Activated naive CD4-positive, alpha-beta T cell treated with anti-CD3 and anti-CD28 coated beads, Interleukin-2, amount 50 U/mL, for 72 hours (primary cell): Measurements from ENCODE around the gene IER3. TPM values are rescaled to one million over a fixed set of nuclear protein-coding genes. Genes with fewer than 3 reads are reported as not detected.

Source experiments
- ATAC-seq, 2 donors: fragments of 150-1000 bp; cut with Tn5 transposase; 2 replicates each; pipeline ENCODE4 v1.10.0; 2021; ENCODE audit warnings: mild to moderate bottlenecking in 2 of 2, moderate library complexity in 2 of 2
- DNase-seq, 2 donors: peaks; one replicate each; pipeline ENCODE4 v3.0.0; 2021 to 2022; ENCODE audit warnings: low spot score in 2 of 2
- H3K27ac Mint-ChIP-seq, 2 donors: one replicate each; pipeline ENCODE4 v1.8.0; 2022; ENCODE audit warnings: mild to moderate bottlenecking in 2 of 2, mixed read lengths in 2 of 2
- H3K36me3 Mint-ChIP-seq, 2 donors: one replicate each; pipeline ENCODE4 v1.8.0; 2022; ENCODE audit warnings: mixed read lengths in 2 of 2
- H3K9me3 Mint-ChIP-seq, 2 donors: one replicate each; pipeline ENCODE4 v1.8.0; 2022; ENCODE audit warnings: mixed read lengths in 2 of 2
- total RNA-seq, 2 donors: library from RNA; stranded (reverse); gene quantifications; one replicate each; pipeline ENCODE4 v1.2.3, GENCODE V29; 2022

The IER3 gene, protein sequence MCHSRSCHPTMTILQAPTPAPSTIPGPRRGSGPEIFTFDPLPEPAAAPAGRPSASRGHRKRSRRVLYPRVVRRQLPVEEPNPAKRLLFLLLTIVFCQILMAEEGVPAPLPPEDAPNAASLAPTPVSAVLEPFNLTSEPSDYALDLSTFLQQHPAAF
- total RNA-seq = 100 to 1,000 TPM in 1 of 2 donors, 10 to 100 TPM in 1; 70.0 to 279 TPM

DNA sequence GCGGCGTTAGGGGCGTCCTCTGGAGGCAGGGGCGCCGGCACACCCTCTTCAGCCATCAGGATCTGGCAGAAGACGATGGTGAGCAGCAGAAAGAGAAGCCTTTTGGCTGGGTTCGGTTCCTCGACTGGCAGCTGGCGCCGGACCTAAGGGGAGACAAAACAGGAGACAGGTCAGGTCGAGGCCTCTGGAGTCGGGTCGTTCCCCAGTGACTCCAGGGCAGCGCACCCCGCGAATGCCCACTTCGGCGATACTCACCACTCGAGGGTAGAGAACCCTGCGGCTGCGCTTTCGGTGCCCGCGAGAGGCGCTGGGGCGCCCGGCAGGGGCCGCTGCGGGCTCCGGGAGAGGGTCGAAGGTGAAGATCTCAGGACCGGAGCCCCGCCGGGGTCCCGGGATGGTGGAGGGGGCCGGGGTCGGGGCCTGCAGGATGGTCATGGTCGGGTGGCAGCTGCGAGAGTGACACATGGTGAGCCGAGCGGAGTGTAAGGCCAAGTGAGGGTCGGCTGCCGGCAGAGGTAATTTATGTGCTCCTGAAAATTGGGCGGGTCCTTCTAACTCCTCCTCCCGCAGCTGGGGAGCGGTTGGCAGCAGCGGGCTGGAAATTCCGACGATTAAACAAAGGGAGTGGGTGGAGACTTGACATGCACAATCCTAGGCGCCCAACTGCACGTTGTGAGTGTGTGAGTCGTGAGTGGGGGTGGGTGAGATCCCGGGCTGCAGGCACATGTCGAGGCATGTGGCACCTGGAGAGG, at the start of gene IER3:
Gene IER3, minus strand, starts transcription at position 494 of the 752 bp plus-strand sequence. Its CDS starts 29 bp downstream, at position 465.
- ATAC-seq = peak; percentile 50 to 62
- Mint-ChIP-seq H3K9me3 (no peaks in the 10 kb centered on the region), H3K27ac (peak within 1 kb of the TSS; percentile 95 to 97), H3K36me3 (peaks cover 41 to 43% of the 10 kb centered on the region in 2 donors)
- peak; percentile 82 to 94 for DNase-seq

DNA sequence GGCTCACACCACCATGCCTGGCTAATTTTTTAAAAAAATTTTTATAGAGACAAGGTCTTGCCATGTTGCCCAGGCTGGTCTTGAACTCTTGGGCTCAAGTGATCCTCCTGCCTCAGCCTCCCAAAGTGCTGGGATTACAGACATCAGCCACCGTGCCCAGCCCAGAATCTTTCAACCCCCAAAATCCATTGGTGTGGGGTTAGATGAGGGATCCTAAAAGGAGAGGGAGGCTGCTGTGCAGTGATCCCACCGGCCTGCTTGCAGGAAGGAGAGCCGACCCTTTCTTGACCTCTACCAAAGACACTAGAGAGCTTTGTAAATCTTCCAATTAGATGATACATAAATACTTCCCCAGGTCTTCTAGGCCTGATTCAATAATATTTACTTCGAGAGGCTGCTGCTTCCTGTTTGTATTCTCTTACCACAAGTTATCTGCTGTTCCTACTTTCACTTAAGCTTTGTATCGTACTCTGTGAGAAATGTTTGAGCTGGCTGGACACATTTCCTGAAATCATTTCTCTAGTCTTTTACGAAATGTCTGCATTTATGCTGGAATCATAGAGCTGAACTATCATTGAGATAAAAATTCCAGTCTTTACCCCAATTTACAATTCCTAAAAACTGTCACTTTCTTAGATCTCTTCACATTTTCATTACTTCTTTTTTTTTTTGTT, 49.3 kb upstream of the IER3 start:
- Mint-ChIP-seq H3K36me3 (peaks cover 6 to 7% of the 10 kb centered on the region in 2 donors), H3K27ac (peak overlapping the region; percentile 87 to 97), H3K9me3 (peaks cover 0 to 4% of the 10 kb centered on the region in 2 donors)
- no peak for DNase-seq
- ATAC-seq = peak; percentile 57 to 77

DNA sequence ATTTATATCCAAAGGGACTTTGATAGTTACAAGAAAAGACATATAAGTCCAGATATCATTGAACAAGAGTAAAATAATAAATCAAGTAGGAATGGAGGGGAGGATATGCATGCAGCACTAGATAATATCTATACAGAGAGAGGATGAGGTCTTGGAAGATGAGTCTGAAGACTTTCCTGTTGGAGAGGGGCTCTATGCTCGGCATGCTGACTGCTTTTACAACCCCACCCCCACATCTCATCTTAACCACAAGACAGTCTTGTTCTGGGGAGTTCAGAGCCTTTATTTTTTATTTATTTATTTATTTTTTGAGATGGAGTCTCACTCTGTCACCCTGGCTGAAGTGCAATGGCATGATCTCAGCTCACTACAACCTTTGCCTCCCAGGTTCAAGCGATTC, 48.4 kb upstream of the IER3 start:
- Mint-ChIP-seq H3K36me3 (peaks cover 2 to 6% of the 10 kb centered on the region in 2 donors), H3K9me3 (peaks cover 0 to 4% of the 10 kb centered on the region in 2 donors), H3K27ac (peak overlapping the region; percentile 56 to 87)
- DNase-seq (no peak), ATAC-seq (no peak)

- Mint-ChIP-seq H3K36me3 (peaks cover 0 to 6% of the 10 kb centered on the region in 2 donors), H3K9me3 (peaks cover 0 to 4% of the 10 kb centered on the region in 2 donors), H3K27ac (no peak overlapping the region)
- DNase-seq (no peak), ATAC-seq (peak in 1 of 2 donors; percentile 18)
These were observed 46.5 kb upstream of the IER3 start for GRCh38 chr6:30790724-30791383.

- H3K36me3 Mint-ChIP-seq = no peaks in the 10 kb centered on the region
- DNase-seq (no peak), ATAC-seq (no peak)
- H3K27ac Mint-ChIP-seq = peak overlapping the region in 1 of 2 donors; percentile 90
- H3K9me3 Mint-ChIP-seq = no peaks in the 10 kb centered on the region
These were observed 45.3 kb upstream of the IER3 start for GRCh38 chr6:30789606-30790005.

- ATAC-seq (peak; percentile 53 to 71), DNase-seq (no peak)
- Mint-ChIP-seq H3K27ac (peak overlapping the region; percentile 8 to 90), H3K36me3 (no peaks in the 10 kb centered on the region), H3K9me3 (no peaks in the 10 kb centered on the region)
These were observed 43.6 kb upstream of the IER3 start for GRCh38 chr6:30787954-30788353.

DNA sequence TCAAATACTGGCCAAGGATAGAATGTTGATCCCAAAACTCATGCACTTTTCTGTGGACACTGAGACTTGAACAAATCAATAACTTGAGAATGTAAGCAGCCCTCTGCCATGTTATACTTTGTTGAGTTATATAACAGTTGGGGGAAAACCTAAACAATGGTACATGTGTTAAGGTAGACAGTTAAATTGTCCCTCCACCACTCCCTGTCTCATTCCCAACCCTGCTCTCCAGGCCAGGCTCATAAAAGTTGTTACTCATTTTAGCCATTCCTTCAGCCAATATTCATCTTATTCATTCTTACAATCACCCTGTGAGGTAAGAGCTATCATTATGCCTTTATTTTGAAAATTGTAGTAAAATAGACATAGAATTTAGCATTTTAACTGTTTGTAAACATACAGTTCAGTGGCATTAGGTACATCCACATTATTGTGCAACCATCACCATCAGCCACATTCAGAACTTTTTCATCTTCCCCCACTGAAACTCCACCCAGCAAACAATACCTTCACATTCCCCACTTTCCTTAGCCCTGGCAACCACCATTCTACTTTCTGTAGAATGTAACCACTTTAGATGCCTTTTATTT, 38.2 kb upstream of the IER3 start:
- H3K27ac Mint-ChIP-seq = peak overlapping the region in 1 of 2 donors; percentile 86
- no peaks in the 10 kb centered on the region for H3K9me3 Mint-ChIP-seq

GRCh38 chr6:30781743-30782424, 37.5 kb upstream of the IER3 start:
- no peaks in the 10 kb centered on the region for H3K9me3 Mint-ChIP-seq
- DNase-seq = peak in 1 of 2 donors; percentile 75
- peak overlapping the region; percentile 66 to 86 for H3K27ac Mint-ChIP-seq
- ATAC-seq = peak; percentile 70 to 90
- no peaks in the 10 kb centered on the region for H3K36me3 Mint-ChIP-seq

More for the DNA sequence above, 38.2 kb upstream of the IER3 start:
- H3K36me3 Mint-ChIP-seq = no peaks in the 10 kb centered on the region
- no peak for DNase-seq
- no peak for ATAC-seq

GRCh38 chr6:30781395-30781742, 37.0 kb upstream of the IER3 start:
- Mint-ChIP-seq H3K27ac (peak overlapping the region in 1 of 2 donors; percentile 86), H3K36me3 (no peaks in the 10 kb centered on the region)
- ATAC-seq = no peak

DNA sequence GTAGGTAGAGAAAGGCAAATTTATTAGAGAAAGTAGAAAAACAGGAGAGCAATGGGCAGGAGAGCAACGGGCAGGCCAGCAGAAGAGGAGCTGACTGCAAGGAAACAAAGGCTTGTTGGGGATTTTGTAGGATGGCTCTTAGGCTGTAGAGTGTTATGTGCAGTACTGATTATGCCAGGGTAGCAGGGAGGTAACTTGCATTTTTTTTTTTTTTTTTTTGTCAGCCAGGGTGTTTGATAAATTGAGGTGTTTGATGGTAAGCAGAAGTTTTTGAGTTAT, 36.2 kb upstream of the IER3 start:
- no peak for ATAC-seq
- Mint-ChIP-seq H3K36me3 (no peaks in the 10 kb centered on the region), H3K27ac (peak overlapping the region in 1 of 2 donors; percentile 86), H3K9me3 (no peaks in the 10 kb centered on the region)
- DNase-seq = no peak

More at GRCh38 chr6:30781395-30781742, 37.0 kb upstream of the IER3 start:
- H3K9me3 Mint-ChIP-seq = no peaks in the 10 kb centered on the region
- DNase-seq = no peak

GRCh38 chr6:30779850-30780641, 35.7 kb upstream of the IER3 start:
- ATAC-seq = no peak
- Mint-ChIP-seq H3K36me3 (no peaks in the 10 kb centered on the region), H3K9me3 (no peaks in the 10 kb centered on the region), H3K27ac (peak overlapping the region in 1 of 2 donors; percentile 86)
- no peak for DNase-seq

GRCh38 chr6:30778001-30778635, 33.8 kb upstream of the IER3 start:
- ATAC-seq = no peak
- no peak for DNase-seq
- Mint-ChIP-seq H3K36me3 (no peaks in the 10 kb centered on the region), H3K9me3 (no peaks in the 10 kb centered on the region), H3K27ac (no peak overlapping the region)

GRCh38 chr6:30777155-30777485, 32.8 kb upstream of the IER3 start:
- peaks cover 0 to 9% of the 10 kb centered on the region in 2 donors for H3K36me3 Mint-ChIP-seq
- DNase-seq (no peak), ATAC-seq (no peak)
- H3K9me3 Mint-ChIP-seq = peaks cover 0 to 5% of the 10 kb centered on the region in 2 donors
- H3K27ac Mint-ChIP-seq = peak overlapping the region in 1 of 2 donors; percentile 2

DNA sequence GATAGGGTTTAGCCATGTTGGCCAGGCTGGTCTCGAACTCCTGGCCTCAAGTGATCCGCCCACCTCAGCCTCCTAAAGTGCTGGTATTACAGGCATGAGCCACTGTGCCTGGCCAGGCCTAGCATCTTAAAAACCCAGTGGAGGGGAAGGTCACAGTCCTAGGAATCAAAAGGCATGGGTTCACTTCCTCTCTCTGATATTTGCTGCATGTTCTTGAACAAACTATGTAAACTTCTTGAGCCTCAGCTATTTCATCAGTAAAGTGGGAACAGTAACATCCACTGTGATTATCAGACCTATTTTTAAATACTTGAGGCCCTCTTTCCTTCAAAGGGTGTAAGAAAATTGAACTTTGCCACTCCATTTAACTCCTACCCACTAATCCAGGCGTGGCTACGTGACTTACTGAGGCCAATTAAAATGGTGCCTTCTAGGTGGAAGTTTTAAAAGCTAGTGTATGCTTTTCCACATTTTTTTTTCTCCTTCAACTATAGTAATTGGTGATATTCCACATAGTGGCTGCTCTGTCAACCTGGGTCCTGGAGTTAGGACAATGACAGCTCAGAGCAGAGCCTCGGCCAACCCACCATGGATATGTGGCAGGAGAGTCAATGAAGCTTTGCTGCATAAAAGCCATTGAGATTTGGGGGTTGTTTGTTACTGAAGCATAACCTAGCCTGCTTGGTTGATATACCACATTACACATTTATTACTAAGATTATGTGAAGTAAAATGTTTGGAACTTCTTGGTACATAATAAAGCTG, 32.2 kb upstream of the IER3 start:
- Mint-ChIP-seq H3K36me3 (peaks cover 0 to 12% of the 10 kb centered on the region in 2 donors), H3K9me3 (peaks cover 0 to 7% of the 10 kb centered on the region in 2 donors), H3K27ac (no peak overlapping the region)
- ATAC-seq = no peak
- DNase-seq = no peak
